Measurements from ENCODE around the gene COL11A2. TPM values are rescaled to one million over a fixed set of nuclear protein-coding genes. Genes with fewer than 3 reads are reported as not detected.

The COL11A2 gene
- total RNA-seq, 1 experiment from 2014 or later, result 7.6 TPM

DNA sequence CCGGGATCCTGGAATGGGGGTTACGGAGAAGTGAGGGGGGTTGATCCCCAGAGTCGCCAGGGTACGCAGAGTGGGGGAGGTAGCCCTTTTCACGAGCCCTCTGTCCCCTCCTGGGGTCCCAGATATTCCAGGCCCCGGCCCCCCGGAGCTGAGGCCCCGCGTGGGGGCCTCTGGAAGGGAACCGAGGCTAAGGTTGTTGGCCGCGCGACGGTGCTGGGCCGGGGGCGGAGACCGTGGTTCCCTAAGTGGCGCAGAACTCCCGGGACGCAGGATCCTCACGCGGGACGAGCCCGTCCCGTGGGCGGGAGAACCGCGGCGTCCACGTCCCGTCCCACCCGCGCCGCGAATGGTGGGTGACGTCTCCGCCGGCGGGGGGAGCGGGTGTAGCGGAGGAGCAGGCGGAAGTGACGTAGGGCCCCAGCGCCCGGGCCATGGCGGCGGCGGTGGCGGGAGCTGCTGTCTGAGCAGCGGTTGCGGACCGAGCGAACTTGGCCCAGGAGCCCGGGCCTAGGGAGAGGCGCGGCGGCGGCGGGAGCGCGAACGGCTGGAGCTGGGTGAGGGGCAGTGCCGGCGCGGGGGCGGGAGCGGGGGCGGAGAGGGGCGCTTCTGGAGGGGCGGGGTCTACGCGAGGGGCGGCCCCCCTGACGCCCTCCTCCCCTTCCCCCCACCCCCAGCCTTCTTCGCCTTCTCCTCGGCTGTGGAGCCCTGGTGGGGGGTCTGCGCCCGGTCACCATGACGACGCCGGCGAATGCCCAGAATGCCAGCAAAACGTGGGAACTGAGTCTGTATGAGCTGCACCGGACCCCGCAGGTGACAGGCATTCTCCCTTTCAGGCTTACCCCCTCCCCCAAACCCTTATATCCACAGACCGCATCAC, 16.1 kb upstream of the COL11A2 start, which contains the start of gene RING1:
RING1 (plus strand) TSS at position 410 of the 877 bp plus-strand sequence; CDS start at position 733, 323 bp downstream.
- peak within 1 kb of the TSS; percentile 96 for H3K27ac ChIP-seq (ENCODE audit: low read depth, low read length)
- H3K4me2 ChIP-seq (ENCODE audit: low read length), result peak within 1 kb of the TSS; percentile 97
- H2AFZ ChIP-seq (ENCODE audit: low read depth, low read length, poor library complexity, severe bottlenecking), result no peak within 1 kb of the TSS
- H3K9ac ChIP-seq (ENCODE audit: low read length), result peak within 1 kb of the TSS; percentile 96
- no peaks in the 10 kb centered on the region for H3K27me3 ChIP-seq (ENCODE audit: insufficient read depth, low read length)
- H3K36me3 ChIP-seq (ENCODE audit: control insufficient read depth in 1 of 2, insufficient read depth in 2 of 2, low read length in 2 of 2), result peaks cover 11 to 23% of the 10 kb centered on the region in 2 experiments; a peak in 3 of 4 replicates
- intact Hi-C loops (cut with micrococcal nuclease), result loop anchor here (10.0 kb wide), 1 partner anchor 206 kb away; the partner anchor contains the start of genes CUTA and PHF1
- H3K9me2 ChIP-seq (ENCODE audit: insufficient read depth), result no peaks in the 10 kb centered on the region
- H3K4me3 ChIP-seq (replicated peaks in 1 of 2; ENCODE audit: low read depth in 1 of 2, low read length in 2 of 2), result peak within 1 kb of the TSS; percentile 92 to 95
- peaks cover 29% of the 10 kb centered on the region for H3K79me2 ChIP-seq (ENCODE audit: insufficient read depth, low read length)
- no peaks in the 10 kb centered on the region for H3K9me3 ChIP-seq (ENCODE audit: control insufficient read depth in 1 of 2, insufficient read depth in 1 of 2, low read depth in 1 of 2, low read length in 2 of 2)
- no peak for DNase-seq (ENCODE audit: low read depth, low spot score)
- POLR2A ChIA-PET, result interaction anchor here (0.6 to 1.4 kb wide), 2 partner anchors 9 to 58 kb away, joined by 3 to 5 read pairs; no protein-coding TSS in a partner anchor
- H4K20me1 ChIP-seq (ENCODE audit: insufficient read depth), result no peaks in the 10 kb centered on the region
- CTCF ChIA-PET, result interaction anchor here (1.4 to 1.9 kb wide), 2 partner anchors 11 to 40 kb away, joined by 4 to 6 read pairs; no protein-coding TSS in a partner anchor
- peak; percentile 38 for ATAC-seq
- RAD21 ChIA-PET (ENCODE audit: low non-redundant PET in 1 of 2, low total read pairs in 2 of 2, uncharacterized antibody in 2 of 2, unreplicated experiment in 2 of 2), result interaction anchor here in 1 of 2 experiments (1.3 kb wide), 1 partner anchor 40 kb away, joined by 5 read pairs; no protein-coding TSS in a partner anchor
- H3K4me1 ChIP-seq (ENCODE audit: control insufficient read depth in 1 of 2, insufficient read depth in 2 of 2, low read length in 2 of 2), result peaks cover 29 to 49% of the 10 kb centered on the region in 2 experiments
- BruUV-seq (replicated peaks), result no TSS peak
- TF ChIP-seq POLR2AphosphoS5 (IDR thresholded peaks at IDR 0.05; ENCODE audit: low read depth, low read length) (peak; percentile 88), JUND (IDR thresholded peaks at IDR 0.05) (no peak), SRF (IDR thresholded peaks at IDR 0.05; ENCODE audit: low read depth) (no peak), ELF1 (IDR thresholded peaks at IDR 0.05; ENCODE audit: borderline replicate concordance, low read depth) (no peak), EGR1 (IDR thresholded peaks at IDR 0.05; ENCODE audit: low read depth) (no peak), FOSL1 (IDR thresholded peaks at IDR 0.05; ENCODE audit: low read depth) (no peak), CBX3 (IDR thresholded peaks at IDR 0.05; ENCODE audit: low read depth) (no peak), POLR2A (IDR thresholded peaks at IDR 0.05; ENCODE audit: borderline replicate concordance, extremely low read depth, insufficient read depth, insufficient read length) (peak; percentile 53), ZNF274 (IDR thresholded peaks at IDR 0.05; ENCODE audit: low read depth, low read length) (no peak), SIN3A (IDR thresholded peaks at IDR 0.05; ENCODE audit: low read depth) (no peak), RAD21 (IDR thresholded peaks at IDR 0.05; ENCODE audit: low read depth) (no peak), EZH2phosphoT487 (IDR thresholded peaks at IDR 0.05; ENCODE audit: borderline replicate concordance) (no peak), SP1 (IDR thresholded peaks at IDR 0.05; ENCODE audit: low read depth) (no peak), EZH2 (IDR thresholded peaks at IDR 0.05) (no peak)
- TF ChIP-seq, protein P1, sequence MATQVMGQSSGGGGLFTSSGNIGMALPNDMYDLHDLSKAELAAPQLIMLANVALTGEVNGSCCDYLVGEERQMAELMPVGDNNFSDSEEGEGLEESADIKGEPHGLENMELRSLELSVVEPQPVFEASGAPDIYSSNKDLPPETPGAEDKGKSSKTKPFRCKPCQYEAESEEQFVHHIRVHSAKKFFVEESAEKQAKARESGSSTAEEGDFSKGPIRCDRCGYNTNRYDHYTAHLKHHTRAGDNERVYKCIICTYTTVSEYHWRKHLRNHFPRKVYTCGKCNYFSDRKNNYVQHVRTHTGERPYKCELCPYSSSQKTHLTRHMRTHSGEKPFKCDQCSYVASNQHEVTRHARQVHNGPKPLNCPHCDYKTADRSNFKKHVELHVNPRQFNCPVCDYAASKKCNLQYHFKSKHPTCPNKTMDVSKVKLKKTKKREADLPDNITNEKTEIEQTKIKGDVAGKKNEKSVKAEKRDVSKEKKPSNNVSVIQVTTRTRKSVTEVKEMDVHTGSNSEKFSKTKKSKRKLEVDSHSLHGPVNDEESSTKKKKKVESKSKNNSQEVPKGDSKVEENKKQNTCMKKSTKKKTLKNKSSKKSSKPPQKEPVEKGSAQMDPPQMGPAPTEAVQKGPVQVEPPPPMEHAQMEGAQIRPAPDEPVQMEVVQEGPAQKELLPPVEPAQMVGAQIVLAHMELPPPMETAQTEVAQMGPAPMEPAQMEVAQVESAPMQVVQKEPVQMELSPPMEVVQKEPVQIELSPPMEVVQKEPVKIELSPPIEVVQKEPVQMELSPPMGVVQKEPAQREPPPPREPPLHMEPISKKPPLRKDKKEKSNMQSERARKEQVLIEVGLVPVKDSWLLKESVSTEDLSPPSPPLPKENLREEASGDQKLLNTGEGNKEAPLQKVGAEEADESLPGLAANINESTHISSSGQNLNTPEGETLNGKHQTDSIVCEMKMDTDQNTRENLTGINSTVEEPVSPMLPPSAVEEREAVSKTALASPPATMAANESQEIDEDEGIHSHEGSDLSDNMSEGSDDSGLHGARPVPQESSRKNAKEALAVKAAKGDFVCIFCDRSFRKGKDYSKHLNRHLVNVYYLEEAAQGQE (IDR thresholded peaks at IDR 0.05; ENCODE audit: low read depth), result no peak
- TF ChIP-seq, protein P2, sequence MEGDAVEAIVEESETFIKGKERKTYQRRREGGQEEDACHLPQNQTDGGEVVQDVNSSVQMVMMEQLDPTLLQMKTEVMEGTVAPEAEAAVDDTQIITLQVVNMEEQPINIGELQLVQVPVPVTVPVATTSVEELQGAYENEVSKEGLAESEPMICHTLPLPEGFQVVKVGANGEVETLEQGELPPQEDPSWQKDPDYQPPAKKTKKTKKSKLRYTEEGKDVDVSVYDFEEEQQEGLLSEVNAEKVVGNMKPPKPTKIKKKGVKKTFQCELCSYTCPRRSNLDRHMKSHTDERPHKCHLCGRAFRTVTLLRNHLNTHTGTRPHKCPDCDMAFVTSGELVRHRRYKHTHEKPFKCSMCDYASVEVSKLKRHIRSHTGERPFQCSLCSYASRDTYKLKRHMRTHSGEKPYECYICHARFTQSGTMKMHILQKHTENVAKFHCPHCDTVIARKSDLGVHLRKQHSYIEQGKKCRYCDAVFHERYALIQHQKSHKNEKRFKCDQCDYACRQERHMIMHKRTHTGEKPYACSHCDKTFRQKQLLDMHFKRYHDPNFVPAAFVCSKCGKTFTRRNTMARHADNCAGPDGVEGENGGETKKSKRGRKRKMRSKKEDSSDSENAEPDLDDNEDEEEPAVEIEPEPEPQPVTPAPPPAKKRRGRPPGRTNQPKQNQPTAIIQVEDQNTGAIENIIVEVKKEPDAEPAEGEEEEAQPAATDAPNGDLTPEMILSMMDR (IDR thresholded peaks at IDR 0.05 in 2 of 3, conservative IDR thresholded peaks at IDR 0.05 in 1 of 3; ENCODE audit: borderline replicate concordance in 1 of 3, insufficient read depth in 1 of 3, low read depth in 2 of 3, low read length in 2 of 3), result no peak
- TF ChIP-seq, protein P3, sequence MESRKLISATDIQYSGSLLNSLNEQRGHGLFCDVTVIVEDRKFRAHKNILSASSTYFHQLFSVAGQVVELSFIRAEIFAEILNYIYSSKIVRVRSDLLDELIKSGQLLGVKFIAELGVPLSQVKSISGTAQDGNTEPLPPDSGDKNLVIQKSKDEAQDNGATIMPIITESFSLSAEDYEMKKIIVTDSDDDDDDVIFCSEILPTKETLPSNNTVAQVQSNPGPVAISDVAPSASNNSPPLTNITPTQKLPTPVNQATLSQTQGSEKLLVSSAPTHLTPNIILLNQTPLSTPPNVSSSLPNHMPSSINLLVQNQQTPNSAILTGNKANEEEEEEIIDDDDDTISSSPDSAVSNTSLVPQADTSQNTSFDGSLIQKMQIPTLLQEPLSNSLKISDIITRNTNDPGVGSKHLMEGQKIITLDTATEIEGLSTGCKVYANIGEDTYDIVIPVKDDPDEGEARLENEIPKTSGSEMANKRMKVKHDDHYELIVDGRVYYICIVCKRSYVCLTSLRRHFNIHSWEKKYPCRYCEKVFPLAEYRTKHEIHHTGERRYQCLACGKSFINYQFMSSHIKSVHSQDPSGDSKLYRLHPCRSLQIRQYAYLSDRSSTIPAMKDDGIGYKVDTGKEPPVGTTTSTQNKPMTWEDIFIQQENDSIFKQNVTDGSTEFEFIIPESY (IDR thresholded peaks at IDR 0.05; ENCODE audit: extremely low read depth, insufficient replicate concordance, low read length), result no peak
- TF ChIP-seq, protein P4, sequence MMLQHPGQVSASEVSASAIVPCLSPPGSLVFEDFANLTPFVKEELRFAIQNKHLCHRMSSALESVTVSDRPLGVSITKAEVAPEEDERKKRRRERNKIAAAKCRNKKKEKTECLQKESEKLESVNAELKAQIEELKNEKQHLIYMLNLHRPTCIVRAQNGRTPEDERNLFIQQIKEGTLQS (IDR thresholded peaks at IDR 0.05), result no peak
- TF ChIP-seq, protein P5, sequence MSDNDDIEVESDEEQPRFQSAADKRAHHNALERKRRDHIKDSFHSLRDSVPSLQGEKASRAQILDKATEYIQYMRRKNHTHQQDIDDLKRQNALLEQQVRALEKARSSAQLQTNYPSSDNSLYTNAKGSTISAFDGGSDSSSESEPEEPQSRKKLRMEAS (IDR thresholded peaks at IDR 0.05), result no peak
